HEK293 (cell line): ENCODE data around the gene ARV1.

Experiments used
- ATF2 ChIP-seq: fragments of 450-650 bp; formaldehyde crosslinking; IDR thresholded peaks from 2 replicates; pipeline ENCODE4 v1.5.1; 2016; ENCODE audit warnings: missing biosample characterization, missing genetic modification characterization, low read depth
- EGR2 ChIP-seq: fragments of 450-650 bp; formaldehyde crosslinking; IDR thresholded peaks from 2 replicates; pipeline ENCODE4 v1.5.1; 2016; ENCODE audit warnings: low read depth, missing biosample characterization, missing genetic modification characterization
- HOXA7 ChIP-seq: sonication (generic); formaldehyde crosslinking; IDR thresholded peaks from 2 replicates; pipeline ENCODE4 v1.8.1; 2022; ENCODE audit warnings: missing genetic modification reagents, borderline replicate concordance
- PATZ1 ChIP-seq: fragments of 450-650 bp; formaldehyde crosslinking; IDR thresholded peaks from 2 replicates; pipeline ENCODE4 v1.5.1; 2016; ENCODE audit warnings: missing biosample characterization, missing genetic modification characterization
- PRDM4 ChIP-seq: fragments of 450-650 bp; formaldehyde crosslinking; IDR thresholded peaks from 2 replicates; pipeline ENCODE4 v1.5.1; 2017; ENCODE audit warnings: missing biosample characterization, missing genetic modification characterization
- SETDB1 ChIP-seq: IDR thresholded peaks from one replicate; pipeline ENCODE4 v1.6.1; 2017; ENCODE audit warnings: mild to moderate bottlenecking, low read length, moderate library complexity, mixed read lengths; ENCODE audit not compliant: insufficient read length
- ZBTB17 ChIP-seq: fragments of 450-650 bp; formaldehyde crosslinking; IDR thresholded peaks from 2 replicates; pipeline ENCODE4 v1.5.1; 2016; ENCODE audit warnings: missing biosample characterization, missing genetic modification characterization
- ZFP37 ChIP-seq: fragments of 450-650 bp; formaldehyde crosslinking; IDR thresholded peaks from 2 replicates; pipeline ENCODE4 v1.5.1; 2016; ENCODE audit warnings: missing biosample characterization, missing genetic modification characterization
- ZNF148 ChIP-seq: fragments of 450-650 bp; formaldehyde crosslinking; IDR thresholded peaks from 2 replicates; pipeline ENCODE4 v1.5.0; 2017; ENCODE audit warnings: missing biosample characterization, missing genetic modification characterization, borderline replicate concordance
- ZNF155 ChIP-seq: fragments of 450-650 bp; formaldehyde crosslinking; IDR thresholded peaks from 2 replicates; pipeline ENCODE4 v1.5.1; 2016; ENCODE audit warnings: missing biosample characterization, missing genetic modification characterization
- ZNF174 ChIP-seq: fragments of 450-650 bp; formaldehyde crosslinking; IDR thresholded peaks from 2 replicates; pipeline ENCODE4 v1.5.0; 2017; ENCODE audit warnings: missing biosample characterization, mild to moderate bottlenecking, missing genetic modification characterization
- ZNF214 ChIP-seq: fragments of 450-650 bp; formaldehyde crosslinking; IDR thresholded peaks from 2 replicates; pipeline ENCODE4 v1.5.1; 2017; ENCODE audit warnings: missing biosample characterization, mild to moderate bottlenecking, missing genetic modification characterization, borderline replicate concordance
- ZNF221 ChIP-seq: fragments of 450-650 bp; formaldehyde crosslinking; IDR thresholded peaks from 2 replicates; pipeline ENCODE4 v1.5.1; 2017; ENCODE audit warnings: missing biosample characterization, missing genetic modification characterization, borderline replicate concordance
- ZNF324 ChIP-seq: fragments of 450-650 bp; formaldehyde crosslinking; IDR thresholded peaks from 2 replicates; pipeline ENCODE4 v1.5.1; 2016; ENCODE audit warnings: missing biosample characterization, missing genetic modification characterization
- ZNF350 ChIP-seq: fragments of 450-650 bp; formaldehyde crosslinking; IDR thresholded peaks from 2 replicates; pipeline ENCODE4 v1.5.0; 2017; ENCODE audit warnings: missing biosample characterization, mild to moderate bottlenecking, missing genetic modification characterization
- ZNF398 ChIP-seq: fragments of 450-650 bp; formaldehyde crosslinking; IDR thresholded peaks from 2 replicates; pipeline ENCODE4 v1.5.1; 2017; ENCODE audit warnings: missing biosample characterization, missing genetic modification characterization
- ZNF449 ChIP-seq: fragments of 450-650 bp; formaldehyde crosslinking; IDR thresholded peaks from 2 replicates; pipeline ENCODE4 v1.5.1; 2017; ENCODE audit warnings: missing biosample characterization, mild to moderate bottlenecking, missing genetic modification characterization, moderate library complexity
- ZNF488 ChIP-seq: fragments of 450-650 bp; formaldehyde crosslinking; IDR thresholded peaks from 2 replicates; pipeline ENCODE4 v1.5.1; 2016; ENCODE audit warnings: missing biosample characterization, missing genetic modification characterization
- ZNF501 ChIP-seq: fragments of 450-650 bp; formaldehyde crosslinking; IDR thresholded peaks from 2 replicates; pipeline ENCODE4 v1.5.1; 2016; ENCODE audit warnings: missing biosample characterization, missing genetic modification characterization
- ZNF571 ChIP-seq: fragments of 450-650 bp; formaldehyde crosslinking; IDR thresholded peaks from 2 replicates; pipeline ENCODE4 v1.5.0; 2017; ENCODE audit warnings: missing biosample characterization, missing genetic modification characterization
- ZNF624 ChIP-seq: fragments of 450-650 bp; formaldehyde crosslinking; IDR thresholded peaks from 2 replicates; pipeline ENCODE4 v1.5.1; 2017; ENCODE audit warnings: missing biosample characterization, missing genetic modification characterization
- ZNF664 ChIP-seq: fragments of 450-650 bp; formaldehyde crosslinking; IDR thresholded peaks from 2 replicates; pipeline ENCODE4 v1.5.1; 2016; ENCODE audit warnings: missing biosample characterization, missing genetic modification characterization
- ZNF843 ChIP-seq: fragments of 450-650 bp; formaldehyde crosslinking; IDR thresholded peaks from 2 replicates; pipeline ENCODE4 v1.5.1; 2016; ENCODE audit warnings: missing biosample characterization, missing genetic modification characterization
- ZSCAN5A ChIP-seq: fragments of 450-650 bp; formaldehyde crosslinking; IDR thresholded peaks from 2 replicates; pipeline ENCODE4 v1.5.1; 2016; ENCODE audit warnings: missing biosample characterization, missing genetic modification characterization

The ARV1 gene

GRCh38 chr1:231037585-231038517 lies 59.0 kb downstream of the ARV1 start (continued):
- TF ChIP-seq ZNF398 (tag by site-specific recombination): no peak
- TF ChIP-seq ZNF148 (tag by site-specific recombination): no peak
- TF ChIP-seq ZNF488 (tag by site-specific recombination): no peak
- TF ChIP-seq ZNF324 (tag by site-specific recombination): no peak
- TF ChIP-seq ZNF664: peak; percentile 83
- no peak for TF ChIP-seq HOXA7 (CRISPR knock-in tag)
- TF ChIP-seq ATF2 (tag by site-specific recombination): no peak
- TF ChIP-seq ZBTB17 (tag by site-specific recombination): peak; percentile 27; the same call in 1 of the 2 replicates
- no peak for TF ChIP-seq ZSCAN5A (tag by site-specific recombination)
- no peak for TF ChIP-seq EGR2 (tag by site-specific recombination)
- no peak for TF ChIP-seq ZNF624 (tag by site-specific recombination)
- TF ChIP-seq ZNF843 (tag by site-specific recombination): peak; percentile 95
- TF ChIP-seq PRDM4 (tag by site-specific recombination): no peak
- no peak for TF ChIP-seq SETDB1
- TF ChIP-seq ZNF174 (tag by site-specific recombination): no peak
- no peak for TF ChIP-seq ZNF221 (tag by site-specific recombination)
- no peak for TF ChIP-seq ZNF571
- no peak for TF ChIP-seq ZNF155
- TF ChIP-seq ZNF214 (tag by site-specific recombination): no peak
- peak; percentile 28; the same call in 1 of the 2 replicates for TF ChIP-seq ZNF449 (tag by site-specific recombination)
- TF ChIP-seq ZNF350 (tag by site-specific recombination): no peak
- TF ChIP-seq PATZ1 (tag by site-specific recombination): no peak
- TF ChIP-seq ZNF501 (tag by site-specific recombination): no peak
- no peak for TF ChIP-seq ZFP37
